GM12891 (cell line): ENCODE data around the gene ZNF132.

ENCODE experiments used
- POLR2A ChIP-seq: IDR thresholded peaks from 2 replicates; pipeline ENCODE4 v1.6.1; 2011; ENCODE audit warnings: low read depth, low read length, control low read depth
- POLR2AphosphoS5 ChIP-seq: IDR thresholded peaks from 2 replicates; pipeline ENCODE4 v1.6.1; 2011; ENCODE audit warnings: low read depth, low read length, control low read depth

- no peak for TF ChIP-seq POLR2AphosphoS5
- TF ChIP-seq POLR2A: no peak
Observed at GRCh38 chr19:58428617-58429016, 11.3 kb downstream of the ZNF132 start.
